Measurements from ENCODE around the gene ADORA2A.

DNA sequence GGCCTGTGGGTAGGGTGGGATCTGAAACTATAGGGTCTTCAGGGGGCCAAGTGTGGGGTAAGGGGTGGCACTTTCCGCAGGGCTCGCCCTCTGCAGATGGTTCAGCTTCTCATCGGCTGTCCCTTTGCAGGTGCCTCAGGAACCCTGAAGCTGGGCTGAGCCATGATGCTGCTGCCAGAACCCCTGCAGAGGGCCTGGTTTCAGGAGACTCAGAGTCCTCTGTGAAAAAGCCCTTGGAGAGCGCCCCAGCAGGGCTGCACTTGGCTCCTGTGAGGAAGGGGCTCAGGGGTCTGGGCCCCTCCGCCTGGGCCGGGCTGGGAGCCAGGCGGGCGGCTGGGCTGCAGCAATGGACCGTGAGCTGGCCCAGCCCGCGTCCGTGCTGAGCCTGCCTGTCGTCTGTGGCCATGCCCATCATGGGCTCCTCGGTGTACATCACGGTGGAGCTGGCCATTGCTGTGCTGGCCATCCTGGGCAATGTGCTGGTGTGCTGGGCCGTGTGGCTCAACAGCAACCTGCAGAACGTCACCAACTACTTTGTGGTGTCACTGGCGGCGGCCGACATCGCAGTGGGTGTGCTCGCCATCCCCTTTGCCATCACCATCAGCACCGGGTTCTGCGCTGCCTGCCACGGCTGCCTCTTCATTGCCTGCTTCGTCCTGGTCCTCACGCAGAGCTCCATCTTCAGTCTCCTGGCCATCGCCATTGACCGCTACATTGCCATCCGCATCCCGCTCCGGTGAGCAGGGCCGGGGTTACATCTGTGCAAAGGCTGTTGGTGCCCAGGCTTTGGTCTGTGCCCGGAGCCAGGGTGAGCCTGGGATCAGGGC lies 5.8 kb downstream of the ADORA2A start:
- TF ChIP-seq, protein P1, sequence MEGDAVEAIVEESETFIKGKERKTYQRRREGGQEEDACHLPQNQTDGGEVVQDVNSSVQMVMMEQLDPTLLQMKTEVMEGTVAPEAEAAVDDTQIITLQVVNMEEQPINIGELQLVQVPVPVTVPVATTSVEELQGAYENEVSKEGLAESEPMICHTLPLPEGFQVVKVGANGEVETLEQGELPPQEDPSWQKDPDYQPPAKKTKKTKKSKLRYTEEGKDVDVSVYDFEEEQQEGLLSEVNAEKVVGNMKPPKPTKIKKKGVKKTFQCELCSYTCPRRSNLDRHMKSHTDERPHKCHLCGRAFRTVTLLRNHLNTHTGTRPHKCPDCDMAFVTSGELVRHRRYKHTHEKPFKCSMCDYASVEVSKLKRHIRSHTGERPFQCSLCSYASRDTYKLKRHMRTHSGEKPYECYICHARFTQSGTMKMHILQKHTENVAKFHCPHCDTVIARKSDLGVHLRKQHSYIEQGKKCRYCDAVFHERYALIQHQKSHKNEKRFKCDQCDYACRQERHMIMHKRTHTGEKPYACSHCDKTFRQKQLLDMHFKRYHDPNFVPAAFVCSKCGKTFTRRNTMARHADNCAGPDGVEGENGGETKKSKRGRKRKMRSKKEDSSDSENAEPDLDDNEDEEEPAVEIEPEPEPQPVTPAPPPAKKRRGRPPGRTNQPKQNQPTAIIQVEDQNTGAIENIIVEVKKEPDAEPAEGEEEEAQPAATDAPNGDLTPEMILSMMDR (IDR thresholded peaks at IDR 0.05), result no peak
- TF ChIP-seq EP300 (IDR thresholded peaks at IDR 0.05), result no peak

All from ovary (tissue), 3 donors.